ENCODE results near the gene IGSF6. TPM values are rescaled to one million over a fixed set of nuclear protein-coding genes. Genes with fewer than 3 reads are reported as not detected.
"Not testable (repeated sequence)": the region's sequence is repeated elsewhere in the genome, so short reads cannot be mapped to it uniquely, and the experiment has no call there.

The IGSF6 gene
- total RNA-seq, 1 donor from 2014 or later: not detected

DNA sequence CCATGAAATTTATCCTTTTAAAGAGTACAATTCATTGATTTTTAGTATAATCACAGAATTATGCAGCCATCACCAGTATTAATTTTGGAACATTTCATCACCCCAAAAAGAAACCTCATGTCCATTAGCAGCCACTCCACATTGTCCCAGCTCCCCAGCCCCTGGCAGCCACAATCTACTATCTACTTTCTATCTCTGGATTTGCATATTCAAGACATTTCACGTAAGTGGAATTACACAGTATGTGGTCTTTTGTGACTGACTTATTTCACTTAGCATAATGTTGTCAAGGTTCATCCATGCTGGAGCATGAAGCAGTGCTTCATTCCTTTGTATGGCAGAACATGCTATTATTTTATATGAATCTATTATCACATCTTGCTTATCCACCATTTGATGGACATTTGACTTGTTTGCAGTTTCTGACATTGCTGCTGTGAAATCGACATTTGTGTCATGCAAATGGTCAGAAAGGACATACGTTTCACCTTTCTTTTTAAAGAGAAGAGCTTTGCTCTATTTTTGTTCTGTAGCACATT, 42.3 kb downstream of the IGSF6 start:
- peaks cover 40% of the 10 kb centered on the region for H3K4me1 Mint-ChIP-seq (ENCODE audit: unreplicated experiment)
- DNase-seq (ENCODE audit: extremely low spot score, unreplicated experiment): no peak
- TF ChIP-seq, protein P1, sequence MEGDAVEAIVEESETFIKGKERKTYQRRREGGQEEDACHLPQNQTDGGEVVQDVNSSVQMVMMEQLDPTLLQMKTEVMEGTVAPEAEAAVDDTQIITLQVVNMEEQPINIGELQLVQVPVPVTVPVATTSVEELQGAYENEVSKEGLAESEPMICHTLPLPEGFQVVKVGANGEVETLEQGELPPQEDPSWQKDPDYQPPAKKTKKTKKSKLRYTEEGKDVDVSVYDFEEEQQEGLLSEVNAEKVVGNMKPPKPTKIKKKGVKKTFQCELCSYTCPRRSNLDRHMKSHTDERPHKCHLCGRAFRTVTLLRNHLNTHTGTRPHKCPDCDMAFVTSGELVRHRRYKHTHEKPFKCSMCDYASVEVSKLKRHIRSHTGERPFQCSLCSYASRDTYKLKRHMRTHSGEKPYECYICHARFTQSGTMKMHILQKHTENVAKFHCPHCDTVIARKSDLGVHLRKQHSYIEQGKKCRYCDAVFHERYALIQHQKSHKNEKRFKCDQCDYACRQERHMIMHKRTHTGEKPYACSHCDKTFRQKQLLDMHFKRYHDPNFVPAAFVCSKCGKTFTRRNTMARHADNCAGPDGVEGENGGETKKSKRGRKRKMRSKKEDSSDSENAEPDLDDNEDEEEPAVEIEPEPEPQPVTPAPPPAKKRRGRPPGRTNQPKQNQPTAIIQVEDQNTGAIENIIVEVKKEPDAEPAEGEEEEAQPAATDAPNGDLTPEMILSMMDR (conservative IDR thresholded peaks at IDR 0.05): no peak
- no peaks in the 10 kb centered on the region for H3K27me3 Mint-ChIP-seq
- no peak overlapping the region for H3K4me3 Mint-ChIP-seq
- H3K9me3 Mint-ChIP-seq: no peaks in the 10 kb centered on the region
- H3K27ac Mint-ChIP-seq: no peak overlapping the region
- H3K36me3 Mint-ChIP-seq: peaks cover 5% of the 10 kb centered on the region

DNA sequence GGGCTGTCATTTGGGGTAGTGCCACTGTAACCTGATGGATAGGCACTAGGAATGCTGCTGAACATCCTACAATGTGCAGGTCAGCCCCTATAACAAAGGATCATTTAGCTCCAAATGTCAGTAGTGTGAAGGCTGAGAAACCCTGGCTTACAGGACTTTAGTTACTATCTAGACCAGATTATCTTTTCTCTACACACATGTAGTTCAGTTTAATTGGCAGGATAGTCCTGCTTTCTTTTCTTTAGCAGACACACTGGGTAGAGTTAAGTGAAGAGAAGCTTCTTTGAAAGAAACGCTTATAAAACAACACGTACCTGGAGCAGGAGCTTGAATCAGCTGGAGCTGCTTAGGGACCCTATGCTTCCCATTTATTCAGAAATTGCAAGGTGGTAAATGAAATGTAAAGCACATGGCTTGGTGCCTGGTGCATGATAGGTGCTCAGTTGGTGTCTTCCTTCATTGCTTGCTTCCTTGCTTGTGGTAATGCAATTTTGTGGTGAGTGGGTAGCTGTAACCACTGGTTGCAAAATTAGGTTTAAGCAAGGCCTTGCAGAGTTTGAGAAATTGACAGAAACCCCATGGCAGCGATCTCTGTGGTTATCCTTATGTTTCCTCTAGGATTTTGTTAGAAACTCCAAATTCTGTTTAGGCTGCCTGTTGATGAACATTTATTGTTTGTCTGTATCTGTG, 43.6 kb downstream of the IGSF6 start:
- H3K27ac Mint-ChIP-seq: no peak overlapping the region
- no peaks in the 10 kb centered on the region for H3K9me3 Mint-ChIP-seq
- TF ChIP-seq, protein P1 (conservative IDR thresholded peaks at IDR 0.05): no peak
- peak; percentile 4 for DNase-seq (ENCODE audit: extremely low spot score, unreplicated experiment)
- no peaks in the 10 kb centered on the region for H3K27me3 Mint-ChIP-seq
- H3K36me3 Mint-ChIP-seq: peaks cover 9% of the 10 kb centered on the region
- H3K4me1 Mint-ChIP-seq (ENCODE audit: unreplicated experiment): peaks cover 50% of the 10 kb centered on the region
- no peak overlapping the region for H3K4me3 Mint-ChIP-seq

DNA sequence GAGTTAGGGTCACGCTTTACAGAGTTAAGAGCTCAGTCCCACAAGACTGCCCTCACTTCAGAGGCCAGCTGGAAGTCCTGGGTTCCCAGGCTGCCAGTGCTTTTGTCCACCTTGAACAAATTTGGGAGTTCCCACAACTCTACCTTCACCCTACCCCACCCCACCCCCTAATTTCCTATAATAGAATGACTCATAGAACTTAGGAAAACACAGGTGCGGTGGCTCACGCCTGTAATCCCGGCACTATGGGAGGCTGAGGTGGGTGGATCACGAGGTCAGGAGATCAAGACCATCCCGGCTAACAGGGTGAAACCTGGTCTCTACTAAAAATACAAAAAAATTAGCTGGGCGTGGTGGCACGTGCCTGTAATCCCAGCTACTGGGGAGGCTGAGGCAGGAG, 46.6 kb downstream of the IGSF6 start:
- H3K4me3 Mint-ChIP-seq: not testable (repeated sequence)
- H3K4me1 Mint-ChIP-seq (ENCODE audit: unreplicated experiment): peaks cover 53% of the 10 kb centered on the region

DNA sequence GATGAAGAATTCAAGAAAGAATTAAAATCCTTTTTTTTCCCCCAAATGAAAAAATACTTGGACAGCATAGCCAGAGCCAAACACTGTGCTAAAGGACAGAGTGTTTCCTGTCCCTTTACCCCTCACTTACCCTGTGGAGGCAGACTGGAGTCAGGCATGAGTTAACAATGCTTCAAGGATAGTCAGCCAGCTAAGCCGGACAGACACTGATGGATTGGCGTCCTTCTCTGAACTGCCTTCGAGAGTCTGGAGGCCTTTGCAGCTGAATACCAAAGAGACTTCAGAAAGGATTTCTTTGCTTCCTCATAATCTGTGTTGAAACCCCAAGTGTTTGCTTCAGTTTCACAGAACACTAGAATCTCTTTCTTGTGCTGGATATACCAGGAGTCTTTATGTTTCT, 48.5 kb downstream of the IGSF6 start:
- H3K27me3 Mint-ChIP-seq: no peaks in the 10 kb centered on the region
- TF ChIP-seq, protein P1 (conservative IDR thresholded peaks at IDR 0.05): no peak
- DNase-seq (ENCODE audit: extremely low spot score, unreplicated experiment): no peak
- H3K4me3 Mint-ChIP-seq: peak overlapping the region; percentile 54
- H3K27ac Mint-ChIP-seq: peak overlapping the region; percentile 87
- H3K9me3 Mint-ChIP-seq: no peaks in the 10 kb centered on the region
- peaks cover 44% of the 10 kb centered on the region for H3K4me1 Mint-ChIP-seq (ENCODE audit: unreplicated experiment)
- peaks cover 4% of the 10 kb centered on the region for H3K36me3 Mint-ChIP-seq

More for the DNA sequence above, 46.6 kb downstream of the IGSF6 start:
- not testable (repeated sequence) for H3K27me3 Mint-ChIP-seq; H3K36me3 Mint-ChIP-seq; DNase-seq (ENCODE audit: extremely low spot score, unreplicated experiment); H3K27ac Mint-ChIP-seq; H3K9me3 Mint-ChIP-seq

DNA sequence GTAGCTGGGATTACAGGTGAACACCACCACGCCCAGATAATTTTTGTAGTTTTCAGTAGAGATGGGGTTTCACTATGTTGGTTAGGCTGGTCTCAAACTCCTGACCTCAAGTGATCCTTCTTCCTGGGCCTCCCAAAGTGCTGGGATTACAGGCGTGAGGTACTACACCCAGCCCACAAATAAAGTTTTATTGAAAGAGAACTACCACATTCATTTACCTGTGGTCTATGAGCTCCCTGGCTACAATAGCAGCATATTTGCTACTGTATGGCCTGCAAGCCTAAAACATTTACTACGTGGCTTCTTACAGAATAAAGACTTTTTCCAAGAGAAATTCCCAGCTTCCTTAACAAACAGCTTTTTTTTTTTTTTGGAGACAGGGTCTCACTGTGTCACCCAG, 49.6 kb downstream of the IGSF6 start:
- no peak for DNase-seq (ENCODE audit: extremely low spot score, unreplicated experiment)
- Mint-ChIP-seq H3K4me1 (ENCODE audit: unreplicated experiment) (peaks cover 42% of the 10 kb centered on the region), H3K36me3 (peaks cover 4% of the 10 kb centered on the region), H3K27me3 (peaks cover 3% of the 10 kb centered on the region), H3K27ac (no peak overlapping the region), H3K9me3 (no peaks in the 10 kb centered on the region), H3K4me3 (no peak overlapping the region)
- TF ChIP-seq, protein P1 (conservative IDR thresholded peaks at IDR 0.05): no peak

DNA sequence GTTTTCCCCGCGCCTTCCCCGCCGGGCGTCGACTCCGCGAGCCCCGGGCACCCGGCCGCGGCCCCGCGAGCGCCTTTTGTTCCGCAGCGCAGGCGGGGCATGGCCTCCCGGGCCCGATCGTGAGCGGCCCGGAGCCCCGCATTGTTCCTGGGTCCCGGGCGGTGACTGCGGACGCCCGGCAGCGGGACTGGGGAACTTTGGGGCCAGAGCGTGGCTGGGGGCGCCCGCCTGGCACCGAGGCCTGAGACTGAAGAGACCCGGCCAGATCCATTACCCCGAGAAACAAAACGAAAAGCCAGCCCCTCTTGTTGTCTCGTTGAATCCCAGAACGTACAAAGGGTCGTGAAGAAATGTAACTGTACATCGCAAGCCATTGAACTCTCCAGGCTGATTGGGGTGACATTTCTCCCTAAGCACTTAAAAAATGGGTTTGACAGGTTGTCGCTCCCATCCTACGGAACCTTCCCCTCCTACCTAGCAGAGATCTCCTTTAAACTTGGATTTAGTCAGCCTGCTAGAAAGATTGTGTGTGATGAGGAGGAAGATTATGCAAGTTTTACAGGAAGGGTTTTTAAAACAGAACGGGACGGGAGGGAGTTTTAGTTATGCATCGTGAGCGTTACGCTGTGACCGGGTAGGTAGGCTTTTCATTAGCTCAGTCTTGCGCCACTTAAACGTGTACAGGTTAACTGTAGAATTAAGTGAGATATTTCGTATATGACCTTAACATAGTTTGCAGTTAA, 52.2 kb downstream of the IGSF6 start:
- Mint-ChIP-seq H3K36me3 (peaks cover 4% of the 10 kb centered on the region), H3K9me3 (no peaks in the 10 kb centered on the region), H3K4me1 (ENCODE audit: unreplicated experiment) (peaks cover 42% of the 10 kb centered on the region), H3K27me3 (peaks cover 3% of the 10 kb centered on the region), H3K4me3 (peak overlapping the region; percentile 94), H3K27ac (peak overlapping the region; percentile 95)
- TF ChIP-seq, protein P1 (conservative IDR thresholded peaks at IDR 0.05): peak; percentile 22
- DNase-seq (ENCODE audit: extremely low spot score, unreplicated experiment): no peak

Data from type B pancreatic cell (in vitro differentiated cells).